Measurements from ENCODE around the gene NME3. TPM values are rescaled to one million over a fixed set of nuclear protein-coding genes. Genes with fewer than 3 reads are reported as not detected.

NME3 gene
- total RNA-seq, 4 donors from 2014 or later: 49.9 to 106 (median 87.2) TPM

DNA sequence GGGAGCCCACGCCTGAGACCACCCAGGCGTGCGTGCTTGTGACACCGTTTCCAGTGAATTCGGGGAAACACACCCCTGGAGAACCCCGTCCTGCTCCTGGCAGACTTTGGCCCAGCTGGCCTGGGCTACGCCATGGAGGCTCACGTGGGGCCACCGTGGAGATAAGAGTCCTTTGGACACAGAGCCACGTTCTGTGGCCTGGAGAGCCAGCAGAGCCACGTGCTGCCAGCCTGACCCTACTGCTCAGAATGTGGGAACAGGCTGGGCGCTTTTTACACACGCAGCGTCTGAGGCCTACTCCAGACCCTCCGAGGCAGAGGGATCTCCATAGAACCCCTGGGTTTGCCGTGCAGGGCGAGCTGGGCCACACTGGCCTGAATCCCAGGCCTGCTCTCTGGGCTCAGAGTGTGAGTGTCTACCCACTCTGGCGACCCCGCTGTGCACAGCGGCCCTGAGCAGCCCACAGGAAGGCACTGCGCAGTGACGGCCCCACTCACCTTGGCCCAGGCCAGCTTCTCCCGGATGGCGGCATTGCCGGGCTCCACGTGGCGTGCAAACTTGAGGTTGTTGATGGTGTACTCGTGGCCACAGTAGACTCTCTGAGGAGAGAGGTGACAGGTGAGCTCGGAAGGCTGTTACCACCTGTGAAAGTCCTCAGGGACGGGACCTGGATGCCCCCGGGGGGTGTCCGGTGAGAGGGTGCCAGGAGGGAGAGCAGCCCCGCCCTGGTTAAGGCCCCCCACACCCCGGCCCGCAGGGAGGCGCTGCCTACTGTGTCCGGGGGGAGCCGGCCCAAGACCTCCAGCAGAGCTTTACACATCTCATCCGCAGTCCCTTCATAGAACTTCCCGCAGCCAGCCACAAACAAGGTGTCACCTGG lies 45.3 kb upstream of the NME3 start:
- no peaks in the 10 kb centered on the region for H3K9me3 ChIP-seq
- peaks cover 0 to 10% (median 0%) of the 10 kb centered on the region in 3 donors for H3K4me1 ChIP-seq
- peaks cover 0 to 88% of the 10 kb centered on the region in 2 donors for H3K36me3 ChIP-seq
- no peak for TF ChIP-seq POLR2AphosphoS5 (IDR thresholded peaks at IDR 0.05)
- TF ChIP-seq POLR2A (IDR thresholded peaks at IDR 0.05): no peak
- TF ChIP-seq, protein P1, sequence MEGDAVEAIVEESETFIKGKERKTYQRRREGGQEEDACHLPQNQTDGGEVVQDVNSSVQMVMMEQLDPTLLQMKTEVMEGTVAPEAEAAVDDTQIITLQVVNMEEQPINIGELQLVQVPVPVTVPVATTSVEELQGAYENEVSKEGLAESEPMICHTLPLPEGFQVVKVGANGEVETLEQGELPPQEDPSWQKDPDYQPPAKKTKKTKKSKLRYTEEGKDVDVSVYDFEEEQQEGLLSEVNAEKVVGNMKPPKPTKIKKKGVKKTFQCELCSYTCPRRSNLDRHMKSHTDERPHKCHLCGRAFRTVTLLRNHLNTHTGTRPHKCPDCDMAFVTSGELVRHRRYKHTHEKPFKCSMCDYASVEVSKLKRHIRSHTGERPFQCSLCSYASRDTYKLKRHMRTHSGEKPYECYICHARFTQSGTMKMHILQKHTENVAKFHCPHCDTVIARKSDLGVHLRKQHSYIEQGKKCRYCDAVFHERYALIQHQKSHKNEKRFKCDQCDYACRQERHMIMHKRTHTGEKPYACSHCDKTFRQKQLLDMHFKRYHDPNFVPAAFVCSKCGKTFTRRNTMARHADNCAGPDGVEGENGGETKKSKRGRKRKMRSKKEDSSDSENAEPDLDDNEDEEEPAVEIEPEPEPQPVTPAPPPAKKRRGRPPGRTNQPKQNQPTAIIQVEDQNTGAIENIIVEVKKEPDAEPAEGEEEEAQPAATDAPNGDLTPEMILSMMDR (IDR thresholded peaks at IDR 0.05): no peak
- TF ChIP-seq EP300 (IDR thresholded peaks at IDR 0.05): no peak
- H3K4me3 ChIP-seq: no peak overlapping the region
- H3K27me3 ChIP-seq: no peaks in the 10 kb centered on the region
- H3K27ac ChIP-seq: no peak overlapping the region
- no peak for ATAC-seq
- WGBS, 2 donors (ENCODE audit: low coverage in 1 of 2): 88 to 89% methylated on average over 3 to 16 of the region's 40 CpGs

DNA sequence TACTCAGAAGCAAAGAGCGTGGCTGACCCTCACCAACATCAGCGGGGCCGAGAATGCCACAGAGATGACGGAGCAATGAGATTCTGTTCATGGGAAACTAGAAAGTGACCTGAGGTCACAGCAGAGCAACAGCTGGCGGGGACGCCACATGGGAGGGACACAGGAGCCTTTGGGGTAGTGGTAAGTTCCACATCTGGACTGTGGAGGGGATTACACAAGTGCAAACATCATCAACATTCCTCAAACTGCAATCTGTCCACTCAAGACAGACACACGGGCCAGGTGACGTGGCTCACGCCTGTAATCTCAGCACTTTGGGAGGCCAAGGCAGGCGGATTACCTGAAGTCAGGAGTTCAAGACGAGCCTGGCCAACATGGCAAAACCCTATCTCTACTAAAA lies 44.1 kb upstream of the NME3 start:
- WGBS, 2 donors (ENCODE audit: low coverage in 1 of 2): 89 to 93% methylated on average over 3 to 7 of the region's 11 CpGs
- Histone ChIP-seq H3K9me3 (no peaks in the 10 kb centered on the region), H3K4me1 (peaks cover 0 to 10% (median 0%) of the 10 kb centered on the region in 3 donors), H3K36me3 (peaks cover 0 to 82% of the 10 kb centered on the region in 2 donors), H3K27ac (no peak overlapping the region), H3K4me3 (no peak overlapping the region), H3K27me3 (no peaks in the 10 kb centered on the region)
- ATAC-seq: no peak
- TF ChIP-seq POLR2AphosphoS5 (IDR thresholded peaks at IDR 0.05): no peak
- no peak for TF ChIP-seq EP300 (IDR thresholded peaks at IDR 0.05)
- TF ChIP-seq, protein P1 (IDR thresholded peaks at IDR 0.05): no peak

DNA sequence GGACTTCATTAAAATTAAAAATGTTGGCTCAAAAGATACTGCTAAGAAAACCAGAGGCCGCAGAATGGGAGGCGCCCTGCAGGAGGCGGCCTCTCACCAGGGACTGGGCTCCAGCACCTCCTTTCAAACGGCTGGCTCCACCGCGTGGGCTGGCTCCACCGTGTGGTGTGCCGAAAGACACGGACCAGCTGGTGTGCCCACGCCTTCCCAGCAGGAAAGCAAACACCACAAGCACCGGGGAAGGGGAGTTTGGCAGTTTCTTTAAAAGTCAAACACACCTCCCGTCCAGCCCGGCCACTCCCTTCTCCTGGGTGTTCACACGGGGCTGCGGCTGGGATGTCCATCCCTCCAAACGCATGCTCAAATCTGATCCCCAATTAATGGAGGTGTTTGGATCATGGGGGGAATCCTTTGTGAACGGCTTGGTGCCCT lies 41.4 kb upstream of the NME3 start:
- Histone ChIP-seq H3K36me3 (peaks cover 0 to 82% of the 10 kb centered on the region in 2 donors), H3K4me1 (peaks cover 0 to 10% (median 0%) of the 10 kb centered on the region in 3 donors), H3K4me3 (no peak overlapping the region), H3K9me3 (no peaks in the 10 kb centered on the region), H3K27me3 (no peaks in the 10 kb centered on the region), H3K27ac (peak overlapping the region in 1 of 4 donors; percentile 28)
- 18 to 38% methylated on average over 7 to 8 of the region's 17 CpGs for WGBS, 2 donors (ENCODE audit: low coverage in 1 of 2)
- peak; percentile 85 for ATAC-seq
- peak; percentile 45 for TF ChIP-seq POLR2AphosphoS5 (IDR thresholded peaks at IDR 0.05)
- no peak for TF ChIP-seq POLR2A (IDR thresholded peaks at IDR 0.05)
- TF ChIP-seq, protein P1 (IDR thresholded peaks at IDR 0.05): peak in 3 of 4 experiments; percentile 39 to 69 (median 48)

DNA sequence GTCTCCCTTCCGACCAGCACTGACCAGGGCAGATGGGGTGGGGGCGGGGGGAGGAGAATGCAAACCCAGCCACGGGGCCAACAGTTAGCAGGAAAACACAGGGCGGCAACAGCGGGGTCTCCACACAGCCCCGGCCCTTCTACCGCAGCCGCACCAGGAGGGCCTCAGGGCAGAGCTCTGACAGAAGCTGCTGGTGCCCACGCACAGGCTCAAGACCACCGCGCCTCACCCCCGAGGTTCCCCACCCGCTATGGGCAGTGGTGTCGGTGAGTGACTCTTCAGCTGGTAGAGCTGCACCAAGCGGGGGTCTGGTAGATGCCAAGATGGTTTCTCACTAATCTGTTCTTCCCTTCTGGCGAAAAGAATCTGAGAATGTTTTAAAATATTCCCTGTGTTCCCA lies 39.2 kb upstream of the NME3 start:
- 96 to 100% methylated on average over 1 to 7 of the region's 16 CpGs for WGBS, 2 donors (ENCODE audit: low coverage in 1 of 2)
- ATAC-seq: no peak
- peaks cover 0 to 82% of the 10 kb centered on the region in 2 donors for H3K36me3 ChIP-seq

More for the DNA sequence above, 39.2 kb upstream of the NME3 start:
- no peaks in the 10 kb centered on the region for H3K27me3 ChIP-seq
- no peaks in the 10 kb centered on the region for H3K9me3 ChIP-seq
- no peak overlapping the region for H3K27ac ChIP-seq
- H3K4me3 ChIP-seq: no peak overlapping the region
- no peak for TF ChIP-seq POLR2AphosphoS5 (IDR thresholded peaks at IDR 0.05)
- TF ChIP-seq, protein P1 (IDR thresholded peaks at IDR 0.05): no peak
- no peak for TF ChIP-seq EP300 (IDR thresholded peaks at IDR 0.05)
- TF ChIP-seq POLR2A (IDR thresholded peaks at IDR 0.05): no peak
- peaks cover 0 to 10% (median 0%) of the 10 kb centered on the region in 3 donors for H3K4me1 ChIP-seq
